ENCODE data around the gene DHRS1. TPM values are rescaled to one million over a fixed set of nuclear protein-coding genes. Genes with fewer than 3 reads are reported as not detected.

Gene DHRS1
- total and polyA plus RNA-seq, 2 donors from 2014 or later: 32.7 to 56.7 TPM

- DNase-seq (no peak), FAIRE-seq (no peak)
- TF ChIP-seq, protein P1, sequence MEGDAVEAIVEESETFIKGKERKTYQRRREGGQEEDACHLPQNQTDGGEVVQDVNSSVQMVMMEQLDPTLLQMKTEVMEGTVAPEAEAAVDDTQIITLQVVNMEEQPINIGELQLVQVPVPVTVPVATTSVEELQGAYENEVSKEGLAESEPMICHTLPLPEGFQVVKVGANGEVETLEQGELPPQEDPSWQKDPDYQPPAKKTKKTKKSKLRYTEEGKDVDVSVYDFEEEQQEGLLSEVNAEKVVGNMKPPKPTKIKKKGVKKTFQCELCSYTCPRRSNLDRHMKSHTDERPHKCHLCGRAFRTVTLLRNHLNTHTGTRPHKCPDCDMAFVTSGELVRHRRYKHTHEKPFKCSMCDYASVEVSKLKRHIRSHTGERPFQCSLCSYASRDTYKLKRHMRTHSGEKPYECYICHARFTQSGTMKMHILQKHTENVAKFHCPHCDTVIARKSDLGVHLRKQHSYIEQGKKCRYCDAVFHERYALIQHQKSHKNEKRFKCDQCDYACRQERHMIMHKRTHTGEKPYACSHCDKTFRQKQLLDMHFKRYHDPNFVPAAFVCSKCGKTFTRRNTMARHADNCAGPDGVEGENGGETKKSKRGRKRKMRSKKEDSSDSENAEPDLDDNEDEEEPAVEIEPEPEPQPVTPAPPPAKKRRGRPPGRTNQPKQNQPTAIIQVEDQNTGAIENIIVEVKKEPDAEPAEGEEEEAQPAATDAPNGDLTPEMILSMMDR (IDR thresholded peaks at IDR 0.05; ENCODE audit: borderline replicate concordance, extremely low read depth, insufficient read depth): peak; percentile 28
- Histone ChIP-seq H3K27ac (ENCODE audit: low read depth in 2 of 2, low read length in 2 of 2) (no peak overlapping the region), H3K36me3 (ENCODE audit: control insufficient read depth in 2 of 3, insufficient read depth in 3 of 3, low read length in 3 of 3) (peaks cover 9 to 30% (median 21%) of the 10 kb centered on the region in 3 donors), H3K4me1 (ENCODE audit: control insufficient read depth in 2 of 3, insufficient read depth in 2 of 3, low read depth in 1 of 3, low read length in 3 of 3) (peaks cover 0 to 17% (median 8%) of the 10 kb centered on the region in 3 donors), H3K9ac (ENCODE audit: low read length in 3 of 3) (no peak overlapping the region), H3K27me3 (ENCODE audit: control insufficient read depth, insufficient read depth, low read length) (no peaks in the 10 kb centered on the region), H3K4me3 (ENCODE audit: low read length in 3 of 3) (no peak overlapping the region), H3K9me3 (ENCODE audit: control insufficient read depth in 2 of 3, insufficient read depth in 1 of 3, low read length in 3 of 3) (no peaks in the 10 kb centered on the region)
- intact Hi-C loops (cut with DNase I): no loop called here
Observed at GRCh38 chr14:24297190-24297964, 2.2 kb downstream of the DHRS1 start.

GRCh38 chr14:24296341-24297157 lies 3.0 kb downstream of the DHRS1 start:
- FAIRE-seq: no peak
- DNase-seq: peak in 3 of 5 donors; percentile 68 to 84 (median 77)
- TF ChIP-seq, protein P1 (IDR thresholded peaks at IDR 0.05; ENCODE audit: borderline replicate concordance, extremely low read depth, insufficient read depth): peak; percentile 71
- no peaks in the 10 kb centered on the region for H3K27me3 ChIP-seq (ENCODE audit: control insufficient read depth, insufficient read depth, low read length)
- intact Hi-C loops (cut with DNase I): no loop called here
- no peak overlapping the region for H3K9ac ChIP-seq (ENCODE audit: low read length in 3 of 3)
- H3K9me3 ChIP-seq (ENCODE audit: control insufficient read depth in 2 of 3, insufficient read depth in 1 of 3, low read length in 3 of 3): no peaks in the 10 kb centered on the region
- H3K4me3 ChIP-seq (ENCODE audit: low read length in 3 of 3): no peak overlapping the region
- H3K4me1 ChIP-seq (ENCODE audit: control insufficient read depth in 2 of 3, insufficient read depth in 2 of 3, low read depth in 1 of 3, low read length in 3 of 3): peaks cover 0 to 17% (median 8%) of the 10 kb centered on the region in 3 donors
- peaks cover 6 to 21% (median 20%) of the 10 kb centered on the region in 3 donors for H3K36me3 ChIP-seq (ENCODE audit: control insufficient read depth in 2 of 3, insufficient read depth in 3 of 3, low read length in 3 of 3)
- H3K27ac ChIP-seq (ENCODE audit: low read depth in 2 of 2, low read length in 2 of 2): no peak overlapping the region

DNA sequence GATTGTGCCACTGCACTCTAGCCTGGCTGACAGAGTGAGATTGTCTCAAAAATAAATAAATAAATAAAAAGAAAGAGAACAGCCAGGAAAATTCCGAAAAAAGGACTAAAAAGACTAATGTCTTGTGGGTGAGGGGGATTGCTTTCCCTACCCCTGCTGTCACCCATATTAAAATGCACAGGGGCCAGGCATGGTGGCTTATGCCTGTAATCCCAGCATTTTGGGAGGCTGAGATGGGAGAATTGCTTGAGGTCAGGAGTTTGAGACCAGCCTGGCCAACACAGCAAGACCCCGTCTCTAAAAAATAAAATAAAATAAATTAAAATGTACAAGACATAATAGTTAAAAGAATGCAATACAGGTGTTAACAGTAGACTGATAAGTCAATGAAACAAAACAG lies 6.1 kb downstream of the DHRS1 start:
- FAIRE-seq (no peak), DNase-seq (no peak)
- TF ChIP-seq, protein P1 (IDR thresholded peaks at IDR 0.05; ENCODE audit: borderline replicate concordance, extremely low read depth, insufficient read depth): no peak
- peaks cover 0 to 4% (median 0%) of the 10 kb centered on the region in 3 donors for H3K4me1 ChIP-seq (ENCODE audit: control insufficient read depth in 2 of 3, insufficient read depth in 2 of 3, low read depth in 1 of 3, low read length in 3 of 3)
- no peaks in the 10 kb centered on the region for H3K27me3 ChIP-seq (ENCODE audit: control insufficient read depth, insufficient read depth, low read length)
- H3K9ac ChIP-seq (ENCODE audit: low read length in 3 of 3): no peak overlapping the region
- H3K36me3 ChIP-seq (ENCODE audit: control insufficient read depth in 2 of 3, insufficient read depth in 3 of 3, low read length in 3 of 3): peaks cover 6 to 36% (median 29%) of the 10 kb centered on the region in 3 donors
- no peaks in the 10 kb centered on the region for H3K9me3 ChIP-seq (ENCODE audit: control insufficient read depth in 2 of 3, insufficient read depth in 1 of 3, low read length in 3 of 3)
- H3K4me3 ChIP-seq (ENCODE audit: low read length in 3 of 3): no peak overlapping the region
- intact Hi-C loops (cut with DNase I): no loop called here
- H3K27ac ChIP-seq (ENCODE audit: low read depth in 2 of 2, low read length in 2 of 2): no peak overlapping the region

All from kidney (tissue), 14 donors.